GM12864 (cell line): ENCODE data around the gene CITED2.
"Not testable (repeated sequence)": the region's sequence is repeated elsewhere in the genome, so short reads cannot be mapped to it uniquely, and the experiment has no call there.

Experiments
- DNase-seq: peaks from one replicate; pipeline ENCODE4 v3.0.0-alpha.2; 2011; ENCODE audit warnings: low read depth
- H3K4me3 ChIP-seq: 2 replicates; pipeline ENCODE4 v1.5.1; 2011; ENCODE audit warnings: mild to moderate bottlenecking, low read depth, low read length, control low read depth
- CTCF ChIP-seq: IDR thresholded peaks from 2 replicates; pipeline ENCODE4 v1.5.1; 2011; ENCODE audit warnings: low read depth, mild to moderate bottlenecking, moderate library complexity, low read length, control low read depth, inconsistent platforms; ENCODE audit errors: missing control alignments

CITED2 gene

GRCh38 chr6:139374357-139375225 lies at the start of gene CITED2:
Gene CITED2, minus strand, starts transcription at chr6:139374648. Its CDS starts 704 bp downstream, at chr6:139373944.
- peak; percentile 19 for TF ChIP-seq CTCF
- peak within 1 kb of the TSS; percentile 91 for H3K4me3 ChIP-seq
- DNase-seq: peak; percentile 80

GRCh38 chr6:139423037-139423703 lies 48.7 kb upstream of the CITED2 start:
- no peak overlapping the region for H3K4me3 ChIP-seq
- TF ChIP-seq CTCF: no peak
- DNase-seq: no peak

GRCh38 chr6:139422105-139423036 lies 47.9 kb upstream of the CITED2 start:
- no peak for DNase-seq
- no peak overlapping the region for H3K4me3 ChIP-seq

GRCh38 chr6:139418481-139419132 lies 44.2 kb upstream of the CITED2 start:
- no peak for TF ChIP-seq CTCF
- no peak for DNase-seq
- no peak overlapping the region for H3K4me3 ChIP-seq

More at GRCh38 chr6:139422105-139423036, 47.9 kb upstream of the CITED2 start:
- no peak for TF ChIP-seq CTCF

GRCh38 chr6:139416146-139416545 lies 41.7 kb upstream of the CITED2 start:
- TF ChIP-seq CTCF: no peak
- DNase-seq: no peak
- H3K4me3 ChIP-seq: no peak overlapping the region

GRCh38 chr6:139415365-139415764 lies 40.9 kb upstream of the CITED2 start:
- no peak for TF ChIP-seq CTCF
- H3K4me3 ChIP-seq: no peak overlapping the region
- no peak for DNase-seq

GRCh38 chr6:139412103-139412502 lies 37.7 kb upstream of the CITED2 start:
- DNase-seq, H3K4me3 ChIP-seq: not testable (repeated sequence)
